Progenitor cell of endocrine pancreas (in vitro differentiated cells): ENCODE measurements around the gene NDUFS4. TPM values are rescaled to one million over a fixed set of nuclear protein-coding genes. Genes with fewer than 3 reads are reported as not detected.

Experiments used
- DNase-seq: peaks from one replicate; pipeline ENCODE4 v3.0.0; 2021; ENCODE audit warnings: low spot score; ENCODE audit not compliant: unreplicated experiment
- H3K27ac Mint-ChIP-seq: 2 replicates; pipeline ENCODE4 v1.8.0; 2021; ENCODE audit warnings: mild to moderate bottlenecking, moderate library complexity, mixed read lengths
- H3K27me3 Mint-ChIP-seq: 2 replicates; pipeline ENCODE4 v1.8.0; 2021; ENCODE audit warnings: mixed read lengths
- H3K36me3 Mint-ChIP-seq: 2 replicates; pipeline ENCODE4 v1.8.0; 2022; ENCODE audit warnings: mixed read lengths; ENCODE audit not compliant: insufficient read depth
- H3K4me1 Mint-ChIP-seq: 2 replicates; pipeline ENCODE4 v1.8.0; 2021; ENCODE audit warnings: low read depth, mixed read lengths
- H3K4me3 Mint-ChIP-seq: 2 replicates; pipeline ENCODE4 v1.8.0; 2021; ENCODE audit warnings: low read depth, mild to moderate bottlenecking, moderate library complexity, mixed read lengths
- H3K9me3 Mint-ChIP-seq: 2 replicates; pipeline ENCODE4 v1.8.0; 2021; ENCODE audit warnings: low read depth, mixed read lengths
- CTCF ChIP-seq: fragments of 200-600 bp; sonication (generic); IDR thresholded peaks from one replicate; pipeline ENCODE4 v1.5.0; 2021; ENCODE audit warnings: antibody characterized with exemption, mild to moderate bottlenecking; ENCODE audit not compliant: unreplicated experiment
- total RNA-seq: library from RNA; stranded (reverse); gene quantifications from 2 replicates; pipeline ENCODE4 v1.2.1, GENCODE V29; 2021

Gene NDUFS4
- total RNA-seq, 1 donor from 2014 or later, result 62.7 TPM

- no peaks in the 10 kb centered on the region for H3K36me3 Mint-ChIP-seq
- H3K9me3 Mint-ChIP-seq, result peaks cover 4% of the 10 kb centered on the region
- TF ChIP-seq CTCF, result no peak
- H3K4me1 Mint-ChIP-seq, result peaks cover 10% of the 10 kb centered on the region
- no peak for DNase-seq
- H3K27ac Mint-ChIP-seq, result no peak overlapping the region
- H3K4me3 Mint-ChIP-seq, result no peak overlapping the region
- no peaks in the 10 kb centered on the region for H3K27me3 Mint-ChIP-seq
Measured at GRCh38 chr5:53578854-53579253, 18.4 kb downstream of the NDUFS4 start.

- Mint-ChIP-seq H3K4me3 (no peak overlapping the region), H3K36me3 (no peaks in the 10 kb centered on the region), H3K27ac (no peak overlapping the region), H3K27me3 (no peaks in the 10 kb centered on the region), H3K4me1 (peaks cover 10% of the 10 kb centered on the region), H3K9me3 (peaks cover 4% of the 10 kb centered on the region)
- TF ChIP-seq CTCF, result no peak
- no peak for DNase-seq
Measured at GRCh38 chr5:53580547-53580946, 20.1 kb downstream of the NDUFS4 start.

- no peaks in the 10 kb centered on the region for H3K36me3 Mint-ChIP-seq
- no peak overlapping the region for H3K4me3 Mint-ChIP-seq
- no peaks in the 10 kb centered on the region for H3K27me3 Mint-ChIP-seq
- H3K9me3 Mint-ChIP-seq, result peaks cover 4% of the 10 kb centered on the region
- TF ChIP-seq CTCF, result no peak
- peaks cover under 1% of the 10 kb centered on the region for H3K4me1 Mint-ChIP-seq
- H3K27ac Mint-ChIP-seq, result no peak overlapping the region
- no peak for DNase-seq
Measured at GRCh38 chr5:53582225-53582624, 21.8 kb downstream of the NDUFS4 start.

GRCh38 chr5:53590759-53591158, 30.3 kb downstream of the NDUFS4 start:
- Mint-ChIP-seq H3K36me3 (no peaks in the 10 kb centered on the region), H3K4me3 (no peak overlapping the region), H3K9me3 (no peaks in the 10 kb centered on the region), H3K4me1 (peaks cover 17% of the 10 kb centered on the region), H3K27ac (no peak overlapping the region), H3K27me3 (no peaks in the 10 kb centered on the region)
- no peak for TF ChIP-seq CTCF
- no peak for DNase-seq

GRCh38 chr5:53594419-53594818, 34.0 kb downstream of the NDUFS4 start:
- peaks cover 17% of the 10 kb centered on the region for H3K4me1 Mint-ChIP-seq
- H3K27me3 Mint-ChIP-seq, result no peaks in the 10 kb centered on the region
- no peak for DNase-seq
- H3K27ac Mint-ChIP-seq, result no peak overlapping the region
- peaks cover 7% of the 10 kb centered on the region for H3K36me3 Mint-ChIP-seq
- TF ChIP-seq CTCF, result no peak
- no peak overlapping the region for H3K4me3 Mint-ChIP-seq
- H3K9me3 Mint-ChIP-seq, result peaks cover 8% of the 10 kb centered on the region
